ENCODE data around the gene ADM. TPM values are rescaled to one million over a fixed set of nuclear protein-coding genes. Genes with fewer than 3 reads are reported as not detected.

The ADM gene
- total RNA-seq, 2 donors from 2014 or later, result 47.1 to 81.7 TPM

- DNase-seq (no peak), ATAC-seq (no peak)
- intact Hi-C loops (cut with DNase I, micrococcal nuclease), result no loop called here
Measured at GRCh38 chr11:10288881-10289764, 15.8 kb upstream of the ADM start.

GRCh38 chr11:10289765-10290380 is 15.0 kb upstream of the ADM start:
- DNase-seq, result no peak
- no peak for ATAC-seq
- intact Hi-C loops (cut with DNase I, micrococcal nuclease), result no loop called here

- DNase-seq, result no peak
Measured at GRCh38 chr11:10291801-10292638, 12.9 kb upstream of the ADM start.

GRCh38 chr11:10293423-10294289 is 11.2 kb upstream of the ADM start, which contains the start of gene SBF2:
TSS of gene SBF2 (minus strand) at chr11:10294219. CDS start at chr11:10294069, 150 bp downstream.
- intact Hi-C loops (cut with DNase I, micrococcal nuclease), result no loop called here
- peak; percentile 77 for ATAC-seq
- DNase-seq, result peak; percentile 89 to 90

More at GRCh38 chr11:10291801-10292638, 12.9 kb upstream of the ADM start:
- no peak for ATAC-seq
- intact Hi-C loops (cut with DNase I, micrococcal nuclease), result no loop called here

GRCh38 chr11:10294290-10294953 is 10.5 kb upstream of the ADM start:
- intact Hi-C loops (cut with DNase I, micrococcal nuclease), result no loop called here
- peak; percentile 28 for ATAC-seq

GRCh38 chr11:10295064-10295901 is 9.6 kb upstream of the ADM start:
- ATAC-seq (peak; percentile 58), DNase-seq (no peak)
- intact Hi-C loops (cut with DNase I, micrococcal nuclease), result no loop called here

More at GRCh38 chr11:10294290-10294953, 10.5 kb upstream of the ADM start:
- DNase-seq, result peak; percentile 53 to 56

GRCh38 chr11:10298342-10298741 is 6.5 kb upstream of the ADM start:
- no peak for ATAC-seq
- intact Hi-C loops (cut with DNase I, micrococcal nuclease), result no loop called here
- no peak for DNase-seq

- intact Hi-C loops (cut with DNase I, micrococcal nuclease), result no loop called here
Measured at GRCh38 chr11:10301656-10302358, 3.1 kb upstream of the ADM start.

GRCh38 chr11:10302359-10302743 is 2.5 kb upstream of the ADM start:
- ATAC-seq (peak; percentile 5), DNase-seq (no peak)
- intact Hi-C loops (cut with DNase I, micrococcal nuclease), result no loop called here

More at GRCh38 chr11:10301656-10302358, 3.1 kb upstream of the ADM start:
- no peak for DNase-seq
- no peak for ATAC-seq

GRCh38 chr11:10302744-10303557 is 1.9 kb upstream of the ADM start:
- intact Hi-C loops (cut with DNase I, micrococcal nuclease), result no loop called here
- DNase-seq (peak; percentile 97), ATAC-seq (peak; percentile 56)

- intact Hi-C loops (cut with DNase I, micrococcal nuclease), result no loop called here
- DNase-seq, result peak; percentile 52 to 71
- peak; percentile 25 for ATAC-seq
Measured at GRCh38 chr11:10303558-10304363, 1.1 kb upstream of the ADM start.

GRCh38 chr11:10305262-10305963 is 540 bp downstream of the ADM start:
- DNase-seq (peak in 1 of 2 donors; percentile 63), ATAC-seq (peak; percentile 10)
- intact Hi-C loops (cut with DNase I, micrococcal nuclease), result loop anchor here in 1 of 2 donors (5.0 kb wide), 2 partner anchors 98 to 548 kb away; no protein-coding TSS in a partner anchor

- DNase-seq (peak in 1 of 2 donors; percentile 50), ATAC-seq (no peak)
- intact Hi-C loops (cut with DNase I, micrococcal nuclease), result loop anchor here in 1 of 2 donors (5.0 kb wide), 2 partner anchors 99 to 549 kb away; no protein-coding TSS in a partner anchor
Measured at GRCh38 chr11:10305964-10306918, 1.4 kb downstream of the ADM start.

All from left colon (tissue), 2 donors.